22Rv1 (cell line): Measurements from ENCODE around the gene PCDHGB7.
"Not testable (repeated sequence)": the region's sequence is repeated elsewhere in the genome, so short reads cannot be mapped to it uniquely, and the experiment has no call there.

ENCODE experiments used
- H3K27ac ChIP-seq: fragments of 450-650 bp; 2 replicates; pipeline ENCODE4 v1.5.1; 2017
- ZFX ChIP-seq: fragments of 450-650 bp; IDR thresholded peaks from 2 replicates; pipeline ENCODE4 v1.6.1; 2017; ENCODE audit warnings: antibody characterized with exemption, borderline replicate concordance
- TF ChIP-seq, protein P1 (sequence below): fragments of 450-650 bp; IDR thresholded peaks from 2 replicates; pipeline ENCODE4 v1.5.1; 2017; ENCODE audit warnings: mild to moderate bottlenecking

The PCDHGB7 gene

DNA sequence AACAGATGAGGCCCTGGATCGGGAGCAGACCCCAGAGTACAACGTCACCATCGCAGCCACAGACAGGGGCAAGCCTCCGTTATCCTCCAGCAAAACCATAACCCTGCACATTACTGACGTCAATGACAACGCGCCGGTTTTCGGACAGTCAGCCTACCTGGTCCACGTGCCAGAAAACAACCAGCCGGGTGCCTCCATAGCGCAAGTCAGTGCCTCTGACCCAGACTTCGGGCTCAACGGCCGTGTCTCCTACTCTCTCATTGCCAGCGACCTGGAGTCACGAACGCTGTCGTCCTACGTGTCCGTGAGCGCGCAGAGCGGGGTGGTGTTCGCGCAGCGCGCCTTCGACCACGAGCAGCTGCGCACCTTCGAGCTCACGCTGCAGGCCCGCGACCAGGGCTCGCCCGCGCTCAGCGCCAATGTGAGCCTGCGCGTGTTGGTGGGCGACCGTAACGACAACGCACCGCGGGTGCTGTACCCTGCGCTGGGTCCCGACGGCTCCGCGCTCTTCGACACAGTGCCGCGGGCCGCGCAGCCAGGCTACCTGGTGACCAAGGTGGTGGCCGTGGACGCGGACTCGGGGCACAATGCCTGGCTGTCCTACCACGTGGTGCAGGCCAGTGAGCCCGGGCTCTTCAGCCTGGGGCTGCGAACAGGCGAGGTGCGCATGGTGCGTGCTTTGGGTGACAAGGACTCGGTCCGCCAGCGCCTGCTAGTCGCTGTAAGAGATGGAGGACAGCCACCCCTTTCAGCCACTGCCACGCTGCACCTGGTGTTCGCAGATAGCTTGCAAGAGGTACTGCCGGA is 1.8 kb downstream of the PCDHGB7 start:
- no peak overlapping the region for H3K27ac ChIP-seq
- TF ChIP-seq ZFX = no peak

DNA sequence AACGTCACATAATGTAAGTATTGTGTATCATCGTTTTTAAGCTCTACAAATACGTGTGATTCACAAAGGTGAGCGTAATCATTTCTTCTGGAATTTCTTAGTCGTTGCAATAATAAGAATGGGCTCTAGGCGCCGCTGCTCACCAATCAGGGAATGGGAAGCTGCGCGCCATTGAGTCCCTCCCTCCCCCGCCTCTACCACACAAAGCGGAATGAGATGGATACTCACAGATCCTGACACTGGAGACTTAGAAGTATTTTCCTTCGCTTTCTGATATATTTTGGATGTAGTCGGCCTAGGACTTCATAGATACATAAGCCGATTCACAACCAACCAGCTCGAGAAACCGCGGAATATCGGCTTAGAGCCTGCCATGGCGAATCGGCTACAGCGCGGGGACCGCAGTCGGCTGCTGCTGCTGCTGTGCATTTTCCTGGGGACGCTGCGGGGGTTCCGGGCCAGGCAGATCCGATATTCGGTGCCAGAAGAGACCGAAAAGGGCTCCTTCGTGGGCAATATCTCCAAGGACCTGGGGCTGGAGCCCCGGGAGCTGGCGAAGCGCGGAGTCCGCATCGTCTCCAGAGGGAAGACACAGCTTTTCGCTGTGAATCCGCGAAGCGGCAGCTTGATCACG is 3.5 kb downstream of the PCDHGB7 start, which contains the start of gene PCDHGA11:
TSS of gene PCDHGA11 (plus strand) at position 197 of the 634 bp plus-strand sequence. CDS start at position 374, 177 bp downstream.
- TF ChIP-seq, protein P1, sequence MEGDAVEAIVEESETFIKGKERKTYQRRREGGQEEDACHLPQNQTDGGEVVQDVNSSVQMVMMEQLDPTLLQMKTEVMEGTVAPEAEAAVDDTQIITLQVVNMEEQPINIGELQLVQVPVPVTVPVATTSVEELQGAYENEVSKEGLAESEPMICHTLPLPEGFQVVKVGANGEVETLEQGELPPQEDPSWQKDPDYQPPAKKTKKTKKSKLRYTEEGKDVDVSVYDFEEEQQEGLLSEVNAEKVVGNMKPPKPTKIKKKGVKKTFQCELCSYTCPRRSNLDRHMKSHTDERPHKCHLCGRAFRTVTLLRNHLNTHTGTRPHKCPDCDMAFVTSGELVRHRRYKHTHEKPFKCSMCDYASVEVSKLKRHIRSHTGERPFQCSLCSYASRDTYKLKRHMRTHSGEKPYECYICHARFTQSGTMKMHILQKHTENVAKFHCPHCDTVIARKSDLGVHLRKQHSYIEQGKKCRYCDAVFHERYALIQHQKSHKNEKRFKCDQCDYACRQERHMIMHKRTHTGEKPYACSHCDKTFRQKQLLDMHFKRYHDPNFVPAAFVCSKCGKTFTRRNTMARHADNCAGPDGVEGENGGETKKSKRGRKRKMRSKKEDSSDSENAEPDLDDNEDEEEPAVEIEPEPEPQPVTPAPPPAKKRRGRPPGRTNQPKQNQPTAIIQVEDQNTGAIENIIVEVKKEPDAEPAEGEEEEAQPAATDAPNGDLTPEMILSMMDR = peak; percentile 89
- no peak for TF ChIP-seq ZFX
- H3K27ac ChIP-seq = no peak within 1 kb of the TSS

DNA sequence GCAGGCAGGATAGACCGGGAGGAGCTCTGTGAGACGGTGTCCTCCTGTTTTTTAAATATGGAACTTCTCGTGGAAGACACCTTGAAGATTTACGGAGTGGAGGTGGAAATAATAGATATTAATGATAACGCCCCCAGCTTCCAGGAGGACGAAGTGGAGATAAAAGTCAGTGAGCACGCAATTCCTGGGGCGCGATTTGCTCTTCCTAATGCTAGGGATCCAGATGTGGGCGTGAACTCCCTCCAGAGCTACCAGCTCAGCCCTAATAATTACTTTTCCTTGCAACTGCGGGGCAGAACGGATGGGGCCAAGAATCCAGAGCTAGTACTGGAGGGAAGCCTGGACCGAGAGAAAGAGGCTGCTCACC is 4.0 kb downstream of the PCDHGB7 start:
- H3K27ac ChIP-seq = no peak overlapping the region
- TF ChIP-seq, protein P1 = no peak
- TF ChIP-seq ZFX = no peak

- TF ChIP-seq, protein P1 = no peak
- no peak overlapping the region for H3K27ac ChIP-seq
These were observed 5.3 kb downstream of the PCDHGB7 start for GRCh38 chr5:141422742-141423291.

DNA sequence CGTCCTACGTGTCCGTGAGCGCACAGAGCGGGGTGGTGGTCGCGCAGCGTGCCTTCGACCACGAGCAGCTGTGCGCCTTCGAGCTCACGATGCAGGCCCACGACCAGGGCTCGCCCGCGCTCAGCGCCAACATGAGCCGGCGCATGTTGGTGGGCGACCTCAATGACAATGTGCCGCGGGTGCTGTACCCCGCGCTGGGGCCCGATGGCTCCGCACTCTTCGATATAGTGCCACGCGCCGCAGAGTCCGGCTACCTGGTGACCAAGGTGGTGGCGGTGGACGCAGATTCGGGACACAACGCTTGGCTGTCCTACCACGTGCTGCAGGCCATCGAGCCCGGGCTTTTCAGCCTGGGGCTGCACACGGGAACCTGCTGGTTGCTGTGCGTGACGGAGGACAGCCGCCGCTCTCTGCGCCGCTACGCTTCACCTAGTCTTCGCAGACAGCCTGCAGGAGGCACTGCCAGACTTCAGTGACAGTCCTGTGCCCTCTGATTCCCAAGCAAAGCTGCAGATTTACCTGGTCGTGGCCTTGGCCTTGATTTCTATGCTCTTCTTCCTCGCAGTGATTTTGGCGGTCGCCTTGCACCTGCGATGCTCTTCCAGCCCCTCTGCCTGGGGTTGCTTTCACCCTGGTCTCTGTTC is 10.4 kb downstream of the PCDHGB7 start:
- TF ChIP-seq, protein P1 = no peak
- TF ChIP-seq ZFX = no peak
- no peak overlapping the region for H3K27ac ChIP-seq

DNA sequence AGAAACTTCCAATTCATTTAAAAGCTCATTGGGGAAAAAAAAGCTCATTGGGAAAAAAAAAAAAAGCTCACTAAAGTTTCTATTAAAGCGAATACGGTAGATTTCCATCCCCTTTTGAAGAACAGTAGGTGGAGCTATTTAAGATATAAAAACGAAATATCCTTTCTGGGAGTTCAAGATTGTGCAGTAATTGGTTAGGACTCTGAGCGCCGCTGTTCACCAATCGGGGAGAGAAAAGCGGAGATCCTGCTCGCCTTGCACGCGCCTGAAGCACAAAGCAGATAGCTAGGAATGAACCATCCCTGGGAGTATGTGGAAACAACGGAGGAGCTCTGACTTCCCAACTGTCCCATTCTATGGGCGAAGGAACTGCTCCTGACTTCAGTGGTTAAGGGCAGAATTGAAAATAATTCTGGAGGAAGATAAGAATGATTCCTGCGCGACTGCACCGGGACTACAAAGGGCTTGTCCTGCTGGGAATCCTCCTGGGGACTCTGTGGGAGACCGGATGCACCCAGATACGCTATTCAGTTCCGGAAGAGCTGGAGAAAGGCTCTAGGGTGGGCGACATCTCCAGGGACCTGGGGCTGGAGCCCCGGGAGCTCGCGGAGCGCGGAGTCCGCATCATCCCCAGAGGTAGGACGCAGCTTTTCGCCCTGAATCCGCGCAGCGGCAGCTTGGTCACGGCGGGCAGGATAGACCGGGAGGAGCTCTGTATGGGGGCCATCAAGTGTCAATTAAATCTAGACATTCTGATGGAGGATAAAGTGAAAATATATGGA is 13.0 kb downstream of the PCDHGB7 start, which contains the start of gene PCDHGA12:
TSS of gene PCDHGA12 (plus strand) at position 176 of the 782 bp plus-strand sequence. CDS start at position 429, 253 bp downstream.
- no peak for TF ChIP-seq ZFX
- TF ChIP-seq, protein P1 = peak; percentile 74
- H3K27ac ChIP-seq = no peak within 1 kb of the TSS

GRCh38 chr5:141431286-141431685 is 13.8 kb downstream of the PCDHGB7 start:
- no peak for TF ChIP-seq ZFX
- TF ChIP-seq, protein P1 = no peak
- H3K27ac ChIP-seq = no peak overlapping the region

- not testable (repeated sequence) for H3K27ac ChIP-seq
These were observed 14.8 kb downstream of the PCDHGB7 start for GRCh38 chr5:141432308-141432707.

GRCh38 chr5:141432726-141433125 is 15.2 kb downstream of the PCDHGB7 start:
- not testable (repeated sequence) for H3K27ac ChIP-seq
